MCF 10A (cell line): ENCODE measurements around the gene TMC6. TPM values are rescaled to one million over a fixed set of nuclear protein-coding genes. Genes with fewer than 3 reads are reported as not detected.
"Not testable (repeated sequence)": the region's sequence is repeated elsewhere in the genome, so short reads cannot be mapped to it uniquely, and the experiment has no call there.

ENCODE experiments used
- BruUV-seq: library from RNA; stranded (reverse); fragments of 400-500 nt; replicated peaks from 2 replicates; lab custom pipeline; 2021; lab: Mats Ljungman, UMichigan
- CTCF ChIA-PET: fragments of 300-600 bp; sonication (Branson Sonifier 250); formaldehyde crosslinking; extraction: SDS; loops from one replicate; lab custom pipeline; 2021; ENCODE audit warnings: antibody characterized with exemption, inconsistent platforms; lab: Yijun Ruan, JAX
- POLR2A ChIA-PET: fragments of 300-600, 350-650 bp; sonication (Branson Sonifier 250); formaldehyde crosslinking; extraction: SDS; loops from one replicate; lab custom pipeline; 2020; ENCODE audit warnings: antibody characterized with exemption, inconsistent platforms; lab: Yijun Ruan, JAX
- DNase-seq: peaks from one replicate; pipeline ENCODE4 v3.0.0-alpha.2; 2018; ENCODE audit not compliant: unreplicated experiment
- H3K27ac Mint-ChIP-seq: one replicate; pipeline ENCODE4 v1.8.0; 2022; ENCODE audit warnings: mild to moderate bottlenecking, low read depth, mixed read lengths; ENCODE audit not compliant: unreplicated experiment
- H3K27me3 Mint-ChIP-seq: one replicate; pipeline ENCODE4 v1.8.0; 2022; ENCODE audit warnings: mixed read lengths; ENCODE audit not compliant: insufficient read depth, unreplicated experiment
- H3K36me3 Mint-ChIP-seq: one replicate; pipeline ENCODE4 v1.8.0; 2022; ENCODE audit warnings: mild to moderate bottlenecking, moderate library complexity, mixed read lengths; ENCODE audit not compliant: insufficient read depth, unreplicated experiment
- H3K4me1 Mint-ChIP-seq: one replicate; pipeline ENCODE4 v1.8.0; 2022; ENCODE audit warnings: mixed read lengths; ENCODE audit not compliant: insufficient read depth, unreplicated experiment
- H3K4me3 Mint-ChIP-seq: one replicate; pipeline ENCODE4 v1.8.0; 2022; ENCODE audit warnings: mild to moderate bottlenecking, moderate library complexity, mixed read lengths; ENCODE audit not compliant: unreplicated experiment
- H3K9me3 Mint-ChIP-seq: one replicate; pipeline ENCODE4 v1.8.0; 2022; ENCODE audit warnings: mixed read lengths; ENCODE audit not compliant: unreplicated experiment
- intact Hi-C: fragments of 100-400 bp; cut with micrococcal nuclease; formaldehyde crosslinking; loops from 2 replicates; pipeline ENCODE4 v1.14.1; 2022
- total RNA-seq: library from RNA; stranded (reverse); gene quantifications from 2 replicates; pipeline ENCODE4 v1.2.3, GENCODE V29; 2022
- TF ChIP-seq, protein P1 (sequence below): fragments of 200-600 bp; IDR thresholded peaks from one replicate; pipeline ENCODE4 v1.8.0; 2022; ENCODE audit warnings: antibody characterized with exemption, mild to moderate bottlenecking; ENCODE audit not compliant: unreplicated experiment

The TMC6 gene
- total RNA-seq, 1 experiment from 2014 or later: 3.1 TPM

DNA sequence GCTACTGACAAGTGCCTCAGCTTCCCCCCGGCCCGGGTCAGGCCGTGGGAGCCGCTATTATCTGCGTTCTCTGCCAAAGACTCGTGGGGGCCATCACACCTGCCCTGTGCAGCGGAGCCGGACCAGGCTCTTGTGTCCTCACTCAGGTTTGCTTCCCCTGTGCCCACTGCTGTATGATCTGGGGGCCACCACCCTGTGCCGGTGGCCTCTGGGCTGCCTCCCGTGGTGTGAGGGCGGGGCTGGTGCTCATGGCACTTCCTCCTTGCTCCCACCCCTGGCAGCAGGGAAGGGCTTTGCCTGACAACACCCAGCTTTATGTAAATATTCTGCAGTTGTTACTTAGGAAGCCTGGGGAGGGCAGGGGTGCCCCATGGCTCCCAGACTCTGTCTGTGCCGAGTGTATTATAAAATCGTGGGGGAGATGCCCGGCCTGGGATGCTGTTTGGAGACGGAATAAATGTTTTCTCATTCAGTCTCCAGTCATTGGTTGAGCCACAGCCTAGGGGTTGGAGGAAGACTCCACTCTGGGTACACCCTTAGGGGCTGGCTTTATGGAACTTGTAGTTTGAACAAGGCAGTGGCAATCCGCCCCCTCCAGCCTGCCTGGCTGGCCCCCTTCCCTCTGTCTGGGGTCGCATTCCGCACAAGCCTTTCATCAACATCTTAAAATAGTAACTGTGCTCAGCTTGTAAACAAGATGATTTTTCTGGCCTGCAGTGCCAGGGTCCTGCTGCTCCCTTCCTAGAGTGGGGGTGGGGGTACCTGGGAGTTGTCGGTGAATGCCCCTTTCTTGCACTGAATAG lies 43.9 kb upstream of the TMC6 start:
- no peak overlapping the region for H3K4me3 Mint-ChIP-seq
- no peak for DNase-seq
- H3K9me3 Mint-ChIP-seq: no peaks in the 10 kb centered on the region
- BruUV-seq: TSS peak; percentile 30
- CTCF ChIA-PET: interaction anchor here (0.6 to 1.1 kb wide), 3 partner anchors 53 to 59 kb away, joined by 3 to 4 read pairs (median 3); no protein-coding TSS in a partner anchor
- TF ChIP-seq, protein P1, sequence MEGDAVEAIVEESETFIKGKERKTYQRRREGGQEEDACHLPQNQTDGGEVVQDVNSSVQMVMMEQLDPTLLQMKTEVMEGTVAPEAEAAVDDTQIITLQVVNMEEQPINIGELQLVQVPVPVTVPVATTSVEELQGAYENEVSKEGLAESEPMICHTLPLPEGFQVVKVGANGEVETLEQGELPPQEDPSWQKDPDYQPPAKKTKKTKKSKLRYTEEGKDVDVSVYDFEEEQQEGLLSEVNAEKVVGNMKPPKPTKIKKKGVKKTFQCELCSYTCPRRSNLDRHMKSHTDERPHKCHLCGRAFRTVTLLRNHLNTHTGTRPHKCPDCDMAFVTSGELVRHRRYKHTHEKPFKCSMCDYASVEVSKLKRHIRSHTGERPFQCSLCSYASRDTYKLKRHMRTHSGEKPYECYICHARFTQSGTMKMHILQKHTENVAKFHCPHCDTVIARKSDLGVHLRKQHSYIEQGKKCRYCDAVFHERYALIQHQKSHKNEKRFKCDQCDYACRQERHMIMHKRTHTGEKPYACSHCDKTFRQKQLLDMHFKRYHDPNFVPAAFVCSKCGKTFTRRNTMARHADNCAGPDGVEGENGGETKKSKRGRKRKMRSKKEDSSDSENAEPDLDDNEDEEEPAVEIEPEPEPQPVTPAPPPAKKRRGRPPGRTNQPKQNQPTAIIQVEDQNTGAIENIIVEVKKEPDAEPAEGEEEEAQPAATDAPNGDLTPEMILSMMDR: no peak
- POLR2A ChIA-PET: interaction anchor here (0.8 to 1.1 kb wide), 2 partner anchors 14 to 30 kb away, joined by 4 to 5 read pairs; partner anchors contain the start of gene TK1
- no peaks in the 10 kb centered on the region for H3K27me3 Mint-ChIP-seq
- intact Hi-C loops: no loop called here
- peaks cover 11% of the 10 kb centered on the region for H3K4me1 Mint-ChIP-seq
- peaks cover 24% of the 10 kb centered on the region for H3K36me3 Mint-ChIP-seq
- H3K27ac Mint-ChIP-seq: no peak overlapping the region

DNA sequence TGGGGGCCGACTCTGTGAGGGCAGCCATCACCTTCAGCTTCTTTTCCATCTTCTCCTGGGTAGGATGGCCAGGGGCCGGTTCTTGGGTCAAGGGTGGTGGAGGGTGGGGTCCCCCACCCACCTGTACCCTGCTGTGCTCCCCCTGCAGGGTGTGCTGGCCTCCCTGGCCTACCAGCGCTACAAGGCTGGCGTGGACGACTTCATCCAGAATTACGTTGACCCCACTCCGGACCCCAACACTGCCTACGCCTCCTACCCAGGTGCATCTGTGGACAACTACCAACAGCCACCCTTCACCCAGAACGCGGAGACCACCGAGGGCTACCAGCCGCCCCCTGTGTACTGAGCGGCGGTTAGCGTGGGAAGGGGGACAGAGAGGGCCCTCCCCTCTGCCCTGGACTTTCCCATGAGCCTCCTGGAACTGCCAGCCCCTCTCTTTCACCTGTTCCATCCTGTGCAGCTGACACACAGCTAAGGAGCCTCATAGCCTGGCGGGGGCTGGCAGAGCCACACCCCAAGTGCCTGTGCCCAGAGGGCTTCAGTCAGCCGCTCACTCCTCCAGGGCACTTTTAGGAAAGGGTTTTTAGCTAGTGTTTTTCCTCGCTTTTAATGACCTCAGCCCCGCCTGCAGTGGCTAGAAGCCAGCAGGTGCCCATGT lies 43.2 kb upstream of the TMC6 start:
- BruUV-seq, H3K27me3 Mint-ChIP-seq, H3K4me3 Mint-ChIP-seq, H3K9me3 Mint-ChIP-seq, intact Hi-C loops, H3K27ac Mint-ChIP-seq, DNase-seq: not testable (repeated sequence)
- peaks cover 18% of the 10 kb centered on the region for H3K36me3 Mint-ChIP-seq
- H3K4me1 Mint-ChIP-seq: peaks cover 11% of the 10 kb centered on the region
- ChIA-PET CTCF (interaction anchor here (0.8 kb wide), 1 partner anchor 58 kb away, joined by 3 read pairs; no protein-coding TSS in a partner anchor), POLR2A (interaction anchor here (1.1 kb wide), 2 partner anchors 16 to 30 kb away, joined by 3 to 5 read pairs; no protein-coding TSS in a partner anchor)

DNA sequence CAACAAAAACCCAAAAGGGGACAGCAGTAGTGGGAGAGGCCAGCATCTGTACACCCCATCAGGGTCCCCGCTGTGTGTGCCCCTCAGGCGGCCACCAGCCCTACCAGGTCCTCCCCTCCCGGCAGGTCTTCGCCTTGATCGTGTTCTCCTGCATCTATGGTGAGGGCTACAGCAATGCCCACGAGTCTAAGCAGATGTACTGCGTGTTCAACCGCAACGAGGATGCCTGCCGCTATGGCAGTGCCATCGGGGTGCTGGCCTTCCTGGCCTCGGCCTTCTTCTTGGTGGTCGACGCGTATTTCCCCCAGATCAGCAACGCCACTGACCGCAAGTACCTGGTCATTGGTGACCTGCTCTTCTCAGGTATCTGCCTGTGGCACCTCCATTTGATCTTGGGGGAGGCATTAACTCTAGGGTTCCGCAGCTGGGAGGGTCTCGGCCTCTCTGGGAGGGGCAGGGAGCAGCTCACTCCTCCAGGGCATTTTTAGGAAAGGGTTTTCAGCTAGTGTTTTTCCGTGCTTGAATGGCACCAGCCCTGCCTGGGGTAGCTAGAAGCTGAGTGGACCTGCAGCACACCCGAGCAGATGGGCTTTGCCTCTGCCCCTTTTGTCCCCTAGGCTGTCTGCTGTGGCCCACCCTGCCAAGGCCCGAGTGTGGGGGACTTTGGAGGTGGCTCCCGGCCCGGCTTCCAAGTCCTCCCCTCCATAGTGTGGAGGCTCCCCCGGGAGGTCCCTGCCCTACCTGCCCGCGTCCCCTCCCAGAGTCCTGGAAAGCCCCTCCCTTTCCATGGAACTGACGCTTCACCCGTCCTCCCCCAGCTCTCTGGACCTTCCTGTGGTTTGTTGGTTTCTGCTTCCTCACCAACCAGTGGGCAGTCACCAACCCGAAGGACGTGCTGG lies 42.4 kb upstream of the TMC6 start:
- TF ChIP-seq, protein P1: no peak
- intact Hi-C loops: no loop called here
- ChIA-PET CTCF (interaction anchor here (0.6 kb wide), 1 partner anchor 10 kb away, joined by 3 read pairs; no protein-coding TSS in a partner anchor), POLR2A (interaction anchor here (1.1 kb wide), 2 partner anchors 17 to 29 kb away, joined by 3 to 5 read pairs; no protein-coding TSS in a partner anchor)
- Mint-ChIP-seq H3K27ac (no peak overlapping the region), H3K36me3 (peaks cover 18% of the 10 kb centered on the region), H3K4me3 (no peak overlapping the region), H3K27me3 (no peaks in the 10 kb centered on the region), H3K4me1 (peaks cover 11% of the 10 kb centered on the region), H3K9me3 (no peaks in the 10 kb centered on the region)
- no peak for DNase-seq
- BruUV-seq: no TSS peak
